DMS153 treated with DMSO at 0.1 percent for 48 hours (cell line): Measurements from ENCODE around the gene AK5.

Source experiments
- DNase-seq: peaks from one replicate; lab custom pipeline; 2025; ENCODE audit not compliant: unreplicated experiment; lab: John Stamatoyannopoulos, UW

Gene AK5

DNA sequence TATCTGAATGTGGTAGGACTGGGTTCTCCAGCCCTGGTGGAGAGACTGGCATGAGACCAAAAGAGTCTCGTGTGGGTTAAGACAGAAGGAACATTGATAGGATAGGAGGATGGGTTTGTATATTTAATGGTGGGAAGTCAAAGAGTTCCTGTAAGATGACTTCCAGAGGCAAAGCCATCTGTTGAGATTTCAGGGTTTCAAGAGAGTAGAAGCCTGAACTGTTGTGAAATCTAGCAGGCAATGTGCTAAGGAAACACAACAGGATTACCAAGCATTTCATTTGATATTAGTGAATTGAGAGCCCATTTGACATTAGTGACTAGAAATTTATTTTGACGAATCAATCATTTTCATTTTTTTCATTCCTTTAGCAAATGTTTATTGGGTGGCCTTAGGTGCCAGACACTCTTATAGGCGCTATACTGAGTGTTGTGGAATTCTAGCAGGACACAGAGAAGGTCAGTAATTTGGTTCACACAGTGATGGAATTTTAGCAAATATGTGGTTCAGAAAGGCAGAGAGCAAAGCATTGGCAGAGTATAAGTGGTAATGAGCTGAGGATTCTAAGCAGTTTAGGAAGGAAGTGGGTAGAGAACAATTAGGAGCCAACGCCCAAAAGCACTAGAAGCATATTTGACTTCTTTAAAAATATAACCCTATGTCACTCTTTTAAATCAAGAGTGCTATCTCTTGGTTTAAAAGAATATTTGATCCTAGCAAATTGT lies 149.3 kb downstream of the AK5 start:
- no peak for DNase-seq

DNA sequence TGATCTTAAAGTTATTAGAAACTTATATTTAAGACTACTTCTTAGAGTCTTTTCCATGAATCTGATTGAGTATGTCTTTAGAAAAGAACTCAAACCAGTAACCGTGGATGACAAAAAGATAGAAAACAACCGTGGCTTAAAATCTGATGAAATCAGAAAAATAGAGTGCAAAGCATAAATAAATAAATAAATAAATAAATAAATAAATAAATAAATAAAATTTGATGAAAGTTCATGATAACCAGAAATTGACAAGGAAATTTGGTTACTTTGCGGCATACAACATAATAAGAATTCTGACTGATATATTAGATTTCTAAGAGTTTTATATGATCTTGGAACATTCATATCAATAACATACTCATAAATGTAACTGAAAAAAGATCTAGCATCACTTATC lies 152.1 kb downstream of the AK5 start:
- no peak for DNase-seq

DNA sequence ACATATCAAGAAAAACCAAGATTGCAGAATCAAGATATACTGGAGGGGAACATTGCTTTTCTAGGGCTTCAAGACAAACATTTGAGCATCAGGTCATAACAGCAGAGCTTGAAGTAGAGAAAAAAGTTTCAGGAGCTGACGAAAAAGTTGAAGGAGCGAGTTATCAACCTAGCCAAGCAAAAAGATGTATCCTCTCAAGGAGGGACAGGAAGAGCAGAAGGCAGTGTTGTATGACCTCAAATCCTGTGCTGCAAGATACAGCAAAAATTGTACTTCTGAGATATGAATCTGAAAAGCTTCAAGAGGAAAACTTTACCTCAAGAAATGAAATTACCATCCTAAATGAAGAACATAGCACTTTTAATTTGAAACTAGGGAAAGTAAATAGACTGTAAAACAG lies 153.1 kb downstream of the AK5 start:
- DNase-seq = no peak

DNA sequence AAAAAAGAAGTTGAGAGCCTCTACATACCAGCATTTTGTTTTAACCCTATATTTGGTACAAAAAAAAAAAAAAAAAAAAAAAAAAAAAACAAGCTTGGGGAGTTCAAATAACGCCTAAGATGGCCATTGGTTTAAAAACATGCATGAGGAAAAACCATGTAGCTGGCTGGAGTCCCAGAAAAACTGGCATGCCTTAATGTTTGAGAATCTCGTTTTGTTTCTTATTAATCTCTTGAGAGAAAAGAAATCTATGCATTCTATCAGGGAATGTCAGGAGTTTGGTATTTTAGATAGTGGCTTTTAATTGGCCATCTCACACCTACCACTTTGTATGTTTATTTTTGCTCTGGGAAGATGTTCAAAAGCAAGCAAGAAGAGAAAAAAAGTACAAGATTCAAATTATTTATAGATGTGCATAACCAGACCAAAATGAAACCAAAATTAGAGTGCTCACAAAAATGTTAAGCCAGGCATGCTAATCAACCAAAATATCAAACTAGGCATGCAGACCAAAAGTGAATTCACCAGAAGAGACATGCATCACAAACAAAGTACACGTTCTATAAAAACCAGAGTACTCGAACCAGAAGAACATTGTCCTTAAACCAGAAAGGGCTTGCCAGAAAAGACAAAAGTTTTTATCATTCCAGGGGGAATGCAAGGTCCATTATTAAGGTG lies 156.6 kb downstream of the AK5 start:
- DNase-seq = no peak

DNA sequence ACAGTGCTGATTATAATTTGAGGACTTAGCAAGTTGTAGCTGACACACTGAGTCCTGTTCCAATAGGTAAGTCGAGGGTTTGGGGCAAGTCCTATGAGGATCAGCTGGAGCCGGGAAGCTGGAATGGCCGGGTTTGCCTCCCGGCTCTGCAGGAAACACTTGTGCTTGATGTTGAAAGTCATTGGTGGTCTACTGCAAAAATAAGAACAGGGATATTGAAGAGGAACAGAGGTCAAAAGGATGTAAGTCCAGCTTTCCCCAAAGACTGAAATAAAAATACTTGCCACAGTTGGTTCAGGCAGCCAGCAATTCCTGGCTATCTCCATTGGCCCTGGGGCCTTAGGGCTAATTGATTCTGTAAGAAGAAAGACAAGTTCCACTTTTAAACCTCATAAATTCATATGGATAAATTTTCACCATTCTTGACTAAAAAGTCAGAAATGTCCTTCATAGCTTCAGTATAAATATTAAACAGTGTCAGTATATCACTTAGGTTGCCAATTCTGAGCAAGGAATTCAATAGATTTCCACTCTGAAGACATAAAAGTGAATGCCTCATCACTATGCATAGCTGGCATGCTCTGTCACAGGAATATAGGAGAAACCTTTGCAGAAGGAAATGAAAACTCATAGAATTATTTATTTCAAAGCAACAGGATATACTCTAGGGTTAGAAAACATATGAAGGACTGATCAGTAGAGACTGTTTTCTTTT lies 165.2 kb downstream of the AK5 start:
- DNase-seq = no peak

DNA sequence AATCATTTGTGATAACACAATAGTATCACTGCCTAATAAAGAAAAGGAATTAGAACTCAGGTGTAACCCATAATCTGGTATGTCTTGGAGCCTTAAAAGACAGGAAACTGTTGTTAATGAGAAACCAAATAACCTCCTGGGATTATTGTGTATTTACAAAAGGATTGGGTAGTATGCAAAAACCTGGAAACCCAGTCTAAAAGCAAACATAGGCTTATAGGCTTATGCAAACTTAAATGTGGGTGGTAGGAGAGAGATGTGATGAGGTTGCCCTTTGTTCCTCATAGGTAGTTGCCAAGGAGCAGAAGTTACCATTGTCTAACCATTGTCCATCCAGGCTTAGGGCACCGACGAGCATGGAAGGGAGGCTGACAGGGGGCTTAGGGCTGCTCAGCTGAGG lies 165.8 kb downstream of the AK5 start:
- no peak for DNase-seq

DNA sequence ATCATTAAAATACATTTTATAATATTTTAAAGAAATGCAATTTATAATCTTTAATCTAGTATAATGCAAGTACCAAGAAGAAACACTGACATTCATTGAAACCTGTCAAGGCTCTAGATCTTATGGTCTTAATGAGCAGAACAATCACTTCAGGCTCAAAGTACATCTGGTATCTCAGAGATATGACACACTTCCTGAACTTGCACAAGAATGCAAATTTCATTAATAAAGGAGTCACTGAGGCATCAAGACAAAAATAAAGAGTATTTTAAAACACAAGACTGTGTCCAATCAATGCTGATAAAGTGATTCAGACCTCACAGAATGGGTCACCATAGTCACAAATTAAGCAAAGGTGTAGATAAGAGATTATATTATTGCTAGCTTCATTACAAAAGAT lies 178.1 kb downstream of the AK5 start:
- no peak for DNase-seq

DNA sequence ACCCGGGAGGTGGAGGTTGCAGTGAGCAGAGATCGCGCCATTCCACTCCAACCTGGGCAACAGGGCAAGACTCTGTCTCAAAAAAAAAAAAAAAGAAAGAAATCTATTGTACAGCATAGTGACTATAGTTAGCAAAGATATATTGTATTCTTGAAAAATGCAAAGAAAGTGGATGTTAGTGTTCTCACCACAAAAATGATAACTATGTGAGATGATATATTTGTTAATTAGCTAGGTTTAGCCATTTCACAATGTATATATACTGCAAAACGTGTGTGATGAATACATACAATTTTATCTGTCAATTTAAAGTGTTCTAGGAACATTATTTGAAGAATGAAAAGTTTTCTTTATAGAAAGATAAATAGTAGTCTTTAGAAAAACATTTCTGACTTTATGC lies 179.9 kb downstream of the AK5 start:
- DNase-seq = no peak

DNA sequence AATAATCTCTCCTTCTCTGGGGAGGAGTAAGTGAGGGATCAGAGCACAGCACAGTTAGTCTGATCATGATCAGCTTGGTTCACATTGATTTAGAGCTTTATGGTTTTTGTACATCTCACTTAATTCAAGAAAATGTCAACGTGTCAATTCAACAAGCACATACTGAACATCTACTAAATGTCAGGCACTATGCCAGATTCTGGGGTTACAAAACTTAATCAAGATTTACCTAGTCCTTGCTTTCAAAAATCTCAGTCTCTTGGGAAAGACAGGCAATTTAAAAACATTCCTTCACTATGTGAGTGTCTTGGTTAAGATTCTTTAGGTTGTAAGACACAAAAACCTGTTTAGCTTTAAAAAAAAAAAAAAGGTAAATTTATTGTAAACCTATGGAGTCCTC lies 181.4 kb downstream of the AK5 start:
- DNase-seq = no peak

DNA sequence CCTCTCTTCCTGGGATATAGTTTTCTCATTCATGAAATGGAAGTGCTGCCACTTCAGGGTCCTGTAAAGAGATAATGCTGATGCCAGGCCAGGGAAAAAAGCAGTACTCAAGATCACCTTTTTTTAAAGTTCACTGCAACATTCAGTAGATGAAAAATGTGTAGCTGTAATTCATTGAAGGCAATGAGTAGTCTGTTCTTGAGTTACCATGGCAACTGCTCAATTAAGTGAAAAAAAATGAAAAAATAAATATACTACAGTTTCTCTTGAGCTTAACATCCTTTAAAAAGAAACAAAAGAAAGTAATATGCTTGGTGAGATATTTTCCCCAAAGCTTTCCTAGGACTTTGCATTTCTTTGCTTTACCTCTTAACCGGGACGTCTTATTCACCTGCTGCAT lies 183.3 kb downstream of the AK5 start:
- DNase-seq = no peak

DNA sequence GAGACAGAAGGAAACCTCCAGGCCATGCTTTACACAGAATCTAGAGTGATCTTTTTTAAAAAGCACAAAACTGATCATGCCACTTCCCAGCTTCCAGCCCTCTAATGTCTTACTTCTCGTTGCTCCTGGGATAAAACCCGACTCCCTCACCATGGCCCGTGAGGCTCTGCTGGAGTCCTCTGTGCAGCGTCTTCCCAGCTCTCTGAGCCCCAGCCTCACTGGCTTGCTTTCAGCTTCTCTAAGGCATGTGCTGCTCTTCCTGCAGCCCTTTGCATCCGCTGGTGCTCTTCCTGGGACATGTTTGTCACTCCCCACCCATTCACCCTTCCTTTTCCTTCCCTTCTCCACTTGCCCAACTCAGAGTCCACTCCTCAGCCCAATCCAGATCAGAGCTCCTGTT lies 184.1 kb downstream of the AK5 start:
- no peak for DNase-seq

DNA sequence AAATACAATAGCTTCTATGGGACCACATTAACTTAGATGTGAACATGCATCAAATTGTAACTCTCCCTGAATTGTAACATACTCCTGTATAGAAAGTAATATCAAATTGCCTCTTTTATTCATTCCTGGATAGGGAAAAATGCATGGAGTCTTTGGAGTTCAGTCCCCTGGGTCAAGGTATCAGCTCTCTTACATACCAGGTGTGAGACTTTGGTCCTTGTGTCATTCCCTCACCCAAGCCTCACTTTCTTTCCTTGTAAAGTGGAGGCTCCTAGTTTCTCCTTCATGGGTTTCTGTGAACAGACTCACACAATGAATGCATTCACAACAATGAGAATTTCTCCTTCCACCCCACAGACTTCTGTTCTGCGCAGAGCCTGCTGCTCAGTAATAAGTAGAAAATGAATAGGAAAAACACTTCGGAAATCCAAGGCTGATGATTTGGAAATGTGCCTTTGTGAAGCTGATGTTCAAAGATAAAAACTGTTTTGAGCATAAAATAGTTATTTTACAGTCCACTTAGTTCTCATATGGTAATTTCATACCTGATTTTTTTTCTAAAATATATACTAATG lies 185.3 kb downstream of the AK5 start:
- DNase-seq = no peak

DNA sequence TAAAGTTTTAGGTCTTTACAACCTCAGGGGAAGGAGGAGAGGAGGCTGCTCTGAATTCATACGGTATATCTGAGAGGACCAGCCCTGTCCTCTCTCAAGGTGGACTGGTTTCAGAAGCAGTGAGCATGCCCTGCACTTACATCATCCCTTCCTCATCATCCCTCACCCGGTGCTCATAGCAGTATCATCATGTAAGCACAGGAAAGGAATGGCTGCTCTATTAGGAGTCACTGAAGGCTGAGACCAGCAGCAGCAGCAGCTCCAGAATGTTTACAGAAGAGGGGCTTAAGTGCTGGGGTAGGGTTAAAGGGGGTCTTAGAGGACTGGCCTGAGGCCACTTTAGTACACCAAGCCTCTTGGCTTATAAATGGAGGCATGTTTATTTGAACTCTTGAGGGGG lies 185.9 kb downstream of the AK5 start:
- DNase-seq = no peak

DNA sequence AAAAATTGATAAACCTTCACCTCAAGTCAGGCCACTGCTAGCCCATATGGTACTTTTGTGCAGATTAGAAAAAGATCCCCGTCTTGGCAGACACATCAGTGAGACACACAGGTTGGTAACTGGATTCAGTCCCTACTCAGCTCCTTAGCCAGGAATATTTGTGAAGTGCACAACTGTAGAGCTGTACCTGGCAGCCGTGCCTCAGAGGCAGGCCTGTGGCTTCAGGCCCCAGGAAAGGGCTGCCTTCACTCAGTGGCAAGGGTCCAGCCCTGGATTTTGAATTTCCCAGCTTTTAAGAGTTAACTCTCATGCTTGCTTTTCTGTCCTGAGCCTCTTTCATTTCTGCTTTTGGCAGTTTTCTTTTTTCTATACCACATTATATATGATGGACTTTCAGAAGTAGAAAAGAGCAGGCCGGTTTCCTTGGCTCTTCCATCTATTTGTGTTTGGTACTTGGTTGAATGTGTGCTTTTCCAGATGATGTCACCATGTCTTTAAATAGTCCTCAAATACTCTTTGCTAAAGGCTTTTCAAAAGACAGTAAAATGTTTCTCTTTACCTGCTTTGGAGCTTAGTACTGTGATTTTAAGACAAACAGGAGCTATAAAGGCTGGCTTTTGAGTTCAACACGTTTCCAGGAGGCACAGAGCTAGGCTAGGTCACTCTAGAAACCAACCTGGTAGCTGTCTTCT lies 186.6 kb downstream of the AK5 start:
- DNase-seq = no peak

DNA sequence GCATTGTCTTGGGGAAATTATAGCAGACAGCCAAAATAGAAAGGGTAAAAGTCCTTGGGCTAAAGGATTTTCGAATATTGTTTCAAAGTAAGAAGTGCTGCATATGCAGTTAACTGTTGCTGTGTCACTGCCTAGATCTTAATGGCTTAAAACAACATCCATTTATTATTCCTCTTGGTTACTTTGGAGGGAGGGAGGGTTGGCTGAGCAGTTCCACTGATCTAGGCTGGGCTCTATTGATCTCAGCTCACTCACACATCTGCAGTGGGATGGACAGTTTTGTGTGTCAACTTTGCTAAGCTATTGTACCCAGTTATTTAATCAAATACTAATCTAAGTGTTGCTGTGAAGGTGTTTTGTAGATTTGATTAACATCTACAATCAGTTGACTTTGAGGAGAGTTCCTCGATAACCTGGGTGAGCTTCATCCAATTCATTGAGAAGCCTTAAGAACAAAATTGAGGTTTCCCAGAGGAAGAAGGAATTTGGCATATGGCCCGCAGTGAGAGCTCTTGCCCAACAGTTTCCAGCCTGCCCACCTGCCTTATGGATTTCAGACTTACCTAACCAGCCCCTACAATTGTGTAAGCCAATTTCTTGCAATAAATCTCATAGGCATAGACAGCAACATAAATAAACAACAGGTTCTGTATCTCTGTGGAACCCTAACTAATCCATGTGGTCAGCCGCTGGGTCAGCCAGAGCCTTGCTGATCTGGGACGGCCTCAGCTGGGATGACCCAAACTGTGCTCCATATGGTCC lies 187.3 kb downstream of the AK5 start:
- no peak for DNase-seq

DNA sequence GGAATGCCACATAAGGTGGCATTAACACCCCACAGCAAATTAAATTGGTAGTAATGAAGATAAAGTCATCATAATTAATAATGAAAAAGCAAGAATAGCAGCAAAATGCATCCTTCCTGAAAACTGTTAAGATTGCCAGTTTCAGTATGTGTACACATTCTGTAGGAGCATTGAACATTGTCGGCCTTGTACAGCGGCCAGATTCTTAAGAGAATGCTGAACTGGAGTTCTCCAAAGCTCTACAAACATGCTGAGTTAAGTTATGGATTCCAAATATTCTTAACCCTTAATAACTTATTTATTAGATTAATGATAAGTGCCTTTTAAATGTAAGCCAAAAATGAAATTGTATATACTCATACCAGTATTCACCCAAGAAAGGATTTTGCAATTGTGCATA lies 189.9 kb downstream of the AK5 start:
- DNase-seq = no peak

DNA sequence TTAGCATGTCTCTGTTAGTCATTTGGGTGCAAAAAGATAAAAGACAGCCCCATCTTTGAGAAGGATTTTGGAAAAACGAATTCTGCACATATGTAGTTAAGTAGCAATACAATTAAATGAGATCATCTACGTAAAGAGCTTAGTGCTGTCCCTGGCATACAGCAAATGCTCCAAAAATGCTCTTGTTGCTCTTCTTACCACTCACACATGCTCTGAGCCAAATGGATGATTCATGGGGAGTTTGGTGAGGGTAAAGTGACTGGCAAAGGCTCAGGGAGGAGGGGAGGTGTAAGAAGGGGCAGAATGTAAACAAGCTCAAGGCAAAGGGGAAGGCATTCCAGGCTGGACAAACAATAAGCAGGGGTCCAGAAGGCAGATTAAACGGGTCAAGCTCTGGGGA lies 191.9 kb downstream of the AK5 start:
- DNase-seq = no peak

DNA sequence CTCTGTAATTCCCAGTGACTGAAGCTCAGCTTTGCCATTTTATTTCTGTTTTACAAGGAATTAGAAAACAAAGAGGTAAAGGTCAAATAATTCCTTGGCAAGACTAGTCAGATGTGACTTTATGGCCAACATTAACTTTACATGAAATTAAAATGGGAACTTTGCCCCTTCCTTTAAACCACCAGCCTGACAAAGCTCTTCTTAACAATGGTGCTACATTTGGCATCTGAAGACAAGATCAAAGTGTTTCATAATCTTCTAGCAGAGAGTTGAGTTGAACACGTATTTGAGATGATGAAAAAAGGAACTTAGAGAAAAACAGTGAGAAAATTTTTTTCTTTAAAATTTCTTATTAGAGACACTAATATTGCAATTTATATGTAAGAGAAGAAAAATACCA lies 193.8 kb downstream of the AK5 start:
- DNase-seq = no peak

DNA sequence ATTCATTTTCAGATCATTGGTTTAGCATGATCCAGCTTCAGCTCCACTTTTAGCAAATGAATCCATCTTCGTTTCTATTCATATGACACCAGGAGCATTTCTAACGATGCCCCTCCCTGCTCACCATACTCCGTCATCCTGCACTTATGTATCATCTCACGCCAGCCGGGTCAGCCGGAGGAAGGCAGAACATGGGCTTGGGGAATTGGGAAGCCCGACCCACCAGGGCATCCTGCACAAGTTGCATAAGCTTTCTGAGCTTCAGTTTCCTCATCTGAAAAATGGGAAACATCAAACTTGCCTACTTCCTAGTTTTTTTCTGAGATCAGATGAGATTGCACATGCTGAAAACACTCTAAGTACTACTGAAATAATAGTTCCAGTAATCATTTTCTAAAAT lies 194.7 kb downstream of the AK5 start:
- DNase-seq = no peak

DNA sequence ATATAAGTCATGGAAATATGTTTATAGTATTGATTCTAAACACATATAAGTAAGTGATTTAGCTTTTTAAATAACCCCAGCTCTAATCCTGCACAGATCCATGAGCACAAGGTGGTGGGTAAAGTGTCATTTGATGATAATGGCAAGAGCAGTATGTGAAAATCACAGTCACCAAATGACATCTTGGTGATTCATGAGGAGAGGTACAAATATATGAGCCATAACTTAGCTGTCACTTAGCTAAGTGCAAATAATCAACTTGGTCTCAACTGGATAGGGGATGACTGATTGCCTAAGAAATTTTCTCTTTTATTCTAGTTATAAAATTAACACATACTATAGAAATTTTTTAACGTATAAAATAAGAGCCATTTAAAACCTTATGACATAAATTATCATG lies 202.5 kb downstream of the AK5 start:
- no peak for DNase-seq

DNA sequence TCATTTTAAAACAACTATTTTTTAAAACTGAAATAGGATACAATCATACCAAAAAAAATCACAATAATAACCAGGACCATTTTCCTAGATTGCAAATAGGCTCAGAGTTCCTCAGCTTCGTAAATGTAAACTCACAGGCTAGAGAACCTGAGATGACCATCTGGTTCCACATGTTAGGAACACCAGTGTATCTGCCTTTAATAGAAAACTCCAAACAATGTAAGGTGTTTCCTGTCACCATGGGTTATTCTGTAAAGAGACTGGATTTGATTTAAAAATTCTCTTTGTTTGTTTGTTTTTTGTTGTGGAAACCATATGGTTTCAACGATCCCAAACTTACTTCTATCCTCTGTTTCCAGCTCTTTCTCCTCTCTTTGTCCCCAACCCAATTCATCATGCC lies 203.1 kb downstream of the AK5 start:
- DNase-seq = no peak
